ENCODE results near the gene SULF2. TPM values are rescaled to one million over a fixed set of nuclear protein-coding genes. Genes with fewer than 3 reads are reported as not detected.

The SULF2 gene
- polyA plus RNA-seq, 3 donors: 77.4 to 85.5 (median 81.8) TPM

- DNase-seq (ENCODE audit: extremely low read depth in 1 of 11, low read depth in 9 of 11, low spot score in 4 of 11): peak in 2 of 11 donors; percentile 23 to 31
Measured at GRCh38 chr20:47610247-47610944, 174.9 kb downstream of the SULF2 start.

GRCh38 chr20:47609001-47609400, 176.3 kb downstream of the SULF2 start:
- DNase-seq (ENCODE audit: extremely low read depth in 1 of 11, low read depth in 9 of 11, low spot score in 4 of 11): no peak
